Fibroblast of lung (primary cell): Measurements from ENCODE around the gene C5AR1.

Experiments
- CTCF ChIP-seq, 2 donors: IDR thresholded peaks in 1 of 2; conservative IDR thresholded peaks in 1 of 2; 1 replicate in 1 of 2; 2 replicates in 1 of 2; pipeline ENCODE4 v1.5.1; 2011 to 2012; ENCODE audit warnings: low read length in 2 of 2, control low read depth in 1 of 2, inconsistent platforms in 1 of 2, low read depth in 1 of 2, mild to moderate bottlenecking in 1 of 2
- EZH2 ChIP-seq: IDR thresholded peaks from 2 replicates; pipeline ENCODE4 v1.5.1; 2012; ENCODE audit warnings: low read length, control low read depth, mild to moderate bottlenecking; ENCODE audit errors: missing control alignments

GRCh38 chr19:47272448-47273312 is 37.0 kb upstream of the C5AR1 start:
- no peak for TF ChIP-seq CTCF (conservative IDR thresholded peaks at IDR 0.05 in 1 of 2, IDR thresholded peaks at IDR 0.05 in 1 of 2; ENCODE audit: low read depth in 1 of 2, low read length in 2 of 2)
- TF ChIP-seq EZH2: no peak
